Amniotic epithelial cell (primary cell): ENCODE measurements around the gene CAPN7.
A peak's percentile ranks its signal among the peaks of the same experiment; 100 is the strongest.
"Not testable (repeated sequence)": the region's sequence is repeated elsewhere in the genome, so short reads cannot be mapped to it uniquely, and the experiment has no call there.

Source experiments
- DNase-seq: peaks from one replicate; pipeline ENCODE4 v3.0.0-alpha.2; 2010; ENCODE audit warnings: low read depth

The CAPN7 gene

DNA sequence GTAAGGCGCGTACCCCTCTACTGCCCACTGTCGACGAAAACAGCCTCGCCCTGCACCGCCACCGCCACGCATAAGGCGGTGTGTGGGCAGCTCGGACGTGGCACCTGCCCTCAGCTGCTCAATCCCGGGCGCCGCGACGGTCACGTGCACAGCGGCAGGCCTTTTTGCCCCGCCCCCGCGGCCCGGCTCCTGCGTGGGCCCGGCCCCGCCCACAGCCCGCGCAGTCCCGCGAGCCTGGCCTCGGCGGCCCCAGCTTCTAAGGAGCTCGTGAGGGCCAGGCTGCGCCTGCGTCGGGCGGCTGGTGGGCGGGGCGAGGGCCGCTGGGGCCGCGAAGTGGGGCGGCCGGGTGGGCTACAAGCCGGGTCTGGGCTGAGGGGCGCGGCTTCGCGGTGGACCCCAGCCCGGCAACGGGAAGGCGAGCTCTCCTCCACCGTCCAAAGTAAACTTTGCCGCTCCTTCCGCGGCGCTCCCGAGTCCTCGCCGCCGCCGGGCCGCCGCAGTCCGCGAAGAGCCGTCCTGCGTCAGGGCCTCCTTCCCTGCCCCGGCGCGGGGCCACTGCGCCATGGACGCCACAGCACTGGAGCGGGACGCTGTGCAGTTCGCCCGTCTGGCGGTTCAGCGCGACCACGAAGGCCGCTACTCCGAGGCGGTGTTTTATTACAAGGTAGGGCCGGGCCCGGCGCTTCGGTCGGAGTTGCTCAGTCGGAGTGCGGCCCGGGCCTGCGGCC lies at the start of gene CAPN7:
Gene CAPN7 (plus strand): TSS at position 313 of the 728 bp plus-strand sequence. CDS start 250 bp downstream, at position 563.
- peak; percentile 88 for DNase-seq

DNA sequence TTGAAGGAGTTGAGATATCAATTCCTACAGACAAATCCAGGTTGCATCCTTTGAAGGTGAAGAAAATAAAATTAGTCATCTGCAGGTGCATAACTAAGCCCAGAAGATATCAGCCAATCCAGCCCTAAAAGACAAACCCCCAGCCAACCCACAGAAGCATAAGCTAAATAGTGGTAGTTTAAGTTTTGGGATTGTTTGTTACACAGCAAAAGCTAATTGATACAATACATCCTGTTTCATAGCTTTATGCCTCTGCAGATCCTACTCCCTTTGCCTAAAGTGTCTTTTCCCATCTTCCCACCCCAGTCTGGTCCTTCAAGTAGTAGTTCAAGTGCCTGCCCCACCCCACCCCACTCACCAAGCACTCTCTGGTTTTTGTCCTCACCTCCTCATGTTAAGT lies 48.6 kb upstream of the CAPN7 start:
- DNase-seq, result no peak

DNA sequence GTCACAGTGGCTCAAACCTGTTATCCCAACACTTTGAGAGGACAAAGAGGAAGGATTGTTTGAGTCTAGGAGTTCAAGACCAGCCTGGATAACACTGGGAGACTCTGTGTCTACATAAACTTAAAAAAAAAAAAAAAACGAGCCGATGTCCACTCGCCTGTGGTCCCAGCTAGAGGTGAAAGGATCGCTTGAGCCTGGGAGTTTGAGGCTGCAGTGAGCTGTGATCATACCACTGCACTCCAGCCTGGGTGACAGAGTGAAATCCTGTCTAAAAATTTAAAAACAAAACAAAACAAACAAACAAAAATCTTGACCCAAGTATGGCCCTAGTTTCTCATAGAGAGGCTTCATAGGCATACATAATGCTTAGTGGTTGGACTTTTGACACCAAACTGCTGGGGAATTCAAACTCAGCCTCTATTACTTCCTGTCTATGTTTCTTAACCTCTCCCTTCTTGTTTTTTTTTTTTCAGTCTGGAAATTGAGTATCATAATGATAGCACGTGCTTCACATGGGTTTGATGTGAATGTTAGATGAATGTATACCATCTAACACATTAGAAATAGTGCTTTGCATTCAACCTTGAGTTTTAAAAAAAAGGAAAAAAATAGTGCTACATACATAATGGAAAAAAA lies 46.4 kb upstream of the CAPN7 start:
- no peak for DNase-seq

DNA sequence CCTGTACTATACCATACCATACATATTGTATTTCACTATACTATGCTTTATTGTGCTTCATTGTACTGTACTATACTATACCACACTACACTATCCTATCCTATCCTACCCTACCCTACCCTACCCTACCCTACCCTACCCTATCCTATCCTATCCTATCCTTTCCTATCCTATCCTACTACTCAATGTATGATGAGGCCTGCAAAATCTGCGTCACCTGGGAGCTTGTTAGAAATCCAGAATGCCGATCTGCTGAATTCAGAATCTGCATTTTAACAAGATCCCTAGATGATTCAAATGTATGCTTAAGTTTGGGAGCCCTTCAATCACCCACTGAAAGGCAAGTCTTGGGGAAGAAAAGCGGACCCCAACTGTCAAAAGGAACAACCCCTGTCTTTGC lies 45.4 kb upstream of the CAPN7 start:
- DNase-seq, result no peak

DNA sequence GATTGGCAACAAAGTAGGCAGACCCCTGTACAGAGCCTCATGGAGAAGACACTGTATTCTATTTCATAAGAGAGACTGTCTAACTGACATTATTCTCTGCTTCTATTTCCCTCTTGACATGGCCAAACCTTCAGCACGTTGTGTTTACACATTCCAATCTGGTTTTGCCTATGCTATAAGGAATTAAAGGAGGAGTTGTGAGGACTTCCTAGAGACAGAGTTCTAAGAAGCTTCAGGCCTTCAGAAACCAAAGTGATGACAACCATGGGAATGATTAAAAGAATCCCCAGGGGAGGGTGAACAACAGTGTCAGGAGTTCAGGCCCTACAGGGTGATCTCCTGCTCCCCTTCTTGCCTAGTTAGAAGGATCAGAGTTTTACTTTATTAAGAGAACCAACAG lies 44.9 kb upstream of the CAPN7 start:
- no peak for DNase-seq

DNA sequence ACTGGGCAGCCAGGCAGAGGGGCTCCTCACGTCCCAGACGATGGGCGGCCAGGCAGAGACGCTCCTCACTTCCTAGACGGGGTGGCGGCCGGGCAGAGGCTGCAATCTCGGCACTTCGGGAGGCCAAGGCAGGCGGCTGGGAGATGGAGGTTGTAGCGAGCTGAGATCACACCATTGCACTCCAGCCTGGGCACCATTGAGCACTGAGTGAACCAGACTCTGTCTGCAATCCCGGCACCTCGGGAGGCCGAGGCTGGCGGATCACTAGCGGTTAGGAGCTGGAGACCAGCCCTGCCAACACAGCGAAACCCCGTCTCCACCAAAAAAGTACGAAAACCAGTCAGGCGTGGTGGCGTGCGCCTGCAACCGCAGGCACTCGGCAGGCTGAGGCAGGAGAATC lies 42.4 kb upstream of the CAPN7 start:
- not testable (repeated sequence) for DNase-seq

DNA sequence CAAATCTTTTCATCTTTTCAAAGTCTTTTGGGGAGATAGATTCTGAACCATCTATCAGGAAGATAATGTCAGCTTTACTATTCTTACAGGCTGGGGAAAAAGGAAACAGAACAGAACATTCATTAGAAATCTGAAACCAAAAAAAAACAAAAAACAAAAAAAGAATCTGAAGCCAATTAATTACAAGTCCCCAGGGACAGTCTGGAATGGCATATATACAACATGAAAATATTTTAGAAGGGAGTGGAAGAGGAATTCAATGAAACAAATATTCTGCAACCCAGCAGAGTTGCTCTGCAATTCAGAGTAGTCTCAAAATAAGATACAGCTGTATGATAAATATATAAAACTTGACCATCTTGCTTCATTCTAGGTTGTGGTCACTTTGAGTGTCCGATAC lies 41.7 kb upstream of the CAPN7 start:
- DNase-seq, result no peak

DNA sequence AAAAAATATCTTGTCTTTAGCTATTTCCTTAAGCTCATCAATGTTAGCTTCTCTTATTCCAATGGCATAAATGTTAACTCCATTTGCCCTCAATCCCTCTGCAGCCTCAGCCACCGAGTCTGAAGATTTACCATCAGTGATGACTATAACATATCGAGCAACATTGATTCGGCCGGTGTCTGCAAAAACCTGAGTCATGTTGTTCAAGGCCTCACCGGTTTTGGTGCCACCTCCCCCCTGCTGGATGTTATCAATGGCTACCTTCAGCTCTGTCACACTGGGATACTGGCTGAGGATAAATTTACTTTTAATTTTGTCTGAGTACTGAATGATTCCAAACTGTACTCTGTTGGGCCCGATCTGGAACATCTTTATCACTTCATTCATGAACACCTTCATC lies 41.0 kb upstream of the CAPN7 start:
- no peak for DNase-seq

DNA sequence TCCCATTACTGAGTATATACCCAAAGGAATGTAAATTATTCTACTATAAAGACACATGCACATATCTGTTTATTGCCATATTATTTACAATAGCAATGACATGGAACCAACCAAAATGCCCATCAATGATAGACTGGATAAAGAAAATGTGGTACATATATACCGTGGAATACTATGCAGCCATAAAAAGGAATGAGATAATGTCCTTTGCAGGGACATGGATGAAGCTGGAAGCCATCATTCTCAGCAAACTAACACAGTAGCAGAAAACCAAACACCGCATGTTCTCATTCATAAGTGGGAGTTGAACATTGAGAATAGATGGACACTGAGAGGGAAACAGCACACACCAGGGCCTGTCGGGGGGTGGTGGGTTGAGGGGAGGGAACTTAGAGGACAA lies 39.7 kb upstream of the CAPN7 start:
- DNase-seq, result not testable (repeated sequence)

DNA sequence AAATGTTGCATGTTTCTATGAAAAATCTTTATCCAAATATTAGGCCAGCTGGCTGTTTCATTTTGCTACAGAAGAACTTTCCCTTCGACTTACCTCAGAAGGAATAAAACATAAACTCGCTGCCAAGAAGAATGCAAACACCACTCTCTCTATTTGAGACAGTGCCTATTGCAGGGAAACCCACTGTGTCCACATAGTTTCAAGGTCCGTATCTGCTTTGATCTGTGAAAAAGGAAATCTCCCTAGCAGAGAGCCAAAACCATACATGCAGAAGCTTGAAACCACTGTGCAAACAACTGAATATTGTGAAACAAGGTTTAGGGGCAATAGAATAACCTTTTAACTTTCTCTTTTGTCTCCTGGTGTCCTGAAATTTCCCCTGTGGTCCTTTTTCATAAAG lies 35.0 kb upstream of the CAPN7 start:
- DNase-seq, result no peak

DNA sequence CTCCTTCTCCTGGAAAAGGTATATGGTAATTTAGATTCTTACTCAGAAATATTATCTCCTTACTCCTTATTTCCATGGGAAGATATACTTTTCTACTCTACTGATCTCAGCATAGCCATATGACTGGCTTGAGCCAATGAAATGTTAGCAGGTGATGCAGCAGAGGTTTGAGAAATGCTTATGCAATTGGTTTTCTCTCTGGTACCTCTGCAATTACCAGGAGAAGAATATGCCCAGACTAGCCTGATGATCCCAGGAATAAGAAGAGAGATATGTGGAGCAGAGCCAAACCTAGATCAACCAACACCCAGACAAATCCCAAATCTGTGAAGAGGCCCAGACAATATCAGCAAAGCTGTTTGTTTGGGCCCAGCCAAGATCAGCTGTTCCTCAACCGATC lies 33.2 kb upstream of the CAPN7 start:
- no peak for DNase-seq

DNA sequence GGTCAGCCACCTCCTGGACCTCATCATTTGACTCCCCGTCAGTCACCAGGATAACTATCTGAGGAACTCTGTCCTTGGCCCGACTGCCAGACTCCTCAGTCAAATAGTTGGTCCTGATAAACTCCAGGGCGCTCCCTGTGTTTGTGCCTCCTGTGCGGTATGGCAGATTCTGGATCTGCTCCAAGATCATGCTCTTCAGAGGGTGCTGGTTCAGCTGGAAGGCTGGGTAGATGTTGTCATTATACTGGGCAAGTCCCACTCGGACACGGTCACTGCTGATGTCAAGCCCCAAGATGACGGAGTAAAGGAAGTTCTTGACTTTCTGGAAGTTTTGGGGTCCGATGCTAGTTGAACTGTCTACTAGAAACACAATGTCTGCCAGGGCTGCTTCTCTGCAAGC lies 31.1 kb upstream of the CAPN7 start:
- no peak for DNase-seq

DNA sequence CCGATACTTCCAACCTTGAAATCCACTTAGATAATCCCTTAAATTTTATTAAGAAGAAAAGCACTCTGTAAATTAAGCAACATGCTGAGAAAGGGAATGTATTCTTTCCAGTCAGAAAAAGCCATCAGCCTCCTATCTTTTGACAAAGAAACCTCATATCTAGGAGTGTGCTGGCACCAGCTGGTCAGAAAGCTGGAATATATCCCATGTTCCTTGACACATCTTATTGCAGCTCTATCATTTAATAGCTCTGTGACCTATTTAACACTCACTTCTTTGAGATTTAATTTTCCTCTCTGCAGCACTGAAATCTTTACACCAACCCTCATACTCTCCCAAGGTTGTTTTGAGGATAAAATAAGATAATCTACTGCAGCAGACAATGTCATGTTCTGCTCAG lies 30.4 kb upstream of the CAPN7 start:
- no peak for DNase-seq

DNA sequence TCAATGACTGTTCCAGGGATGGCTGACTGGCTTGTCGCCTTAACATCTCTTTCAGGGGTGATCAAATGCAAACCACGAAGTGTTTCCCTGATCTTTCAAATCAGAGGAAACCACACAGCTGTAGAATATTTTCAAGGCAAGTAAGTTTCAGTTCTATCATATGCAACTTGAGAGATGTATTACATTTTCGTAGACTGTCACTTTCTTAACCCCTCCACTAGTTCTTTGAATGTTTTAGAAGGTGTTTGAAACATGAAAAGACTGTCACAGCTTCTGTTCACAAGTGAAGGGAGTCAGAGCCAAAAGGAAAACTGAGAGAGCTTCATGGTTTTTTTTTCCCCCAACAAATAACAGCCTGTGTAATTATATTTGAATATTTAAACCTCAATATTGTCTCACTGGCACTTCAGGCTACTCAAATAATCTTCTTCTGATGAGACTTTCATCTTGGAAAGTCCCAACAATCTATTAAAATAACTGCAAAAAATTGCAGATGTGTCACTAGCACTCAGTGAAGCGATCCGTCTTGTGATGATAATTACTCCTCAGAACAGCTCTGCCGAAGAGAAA lies 25.9 kb upstream of the CAPN7 start:
- no peak for DNase-seq

DNA sequence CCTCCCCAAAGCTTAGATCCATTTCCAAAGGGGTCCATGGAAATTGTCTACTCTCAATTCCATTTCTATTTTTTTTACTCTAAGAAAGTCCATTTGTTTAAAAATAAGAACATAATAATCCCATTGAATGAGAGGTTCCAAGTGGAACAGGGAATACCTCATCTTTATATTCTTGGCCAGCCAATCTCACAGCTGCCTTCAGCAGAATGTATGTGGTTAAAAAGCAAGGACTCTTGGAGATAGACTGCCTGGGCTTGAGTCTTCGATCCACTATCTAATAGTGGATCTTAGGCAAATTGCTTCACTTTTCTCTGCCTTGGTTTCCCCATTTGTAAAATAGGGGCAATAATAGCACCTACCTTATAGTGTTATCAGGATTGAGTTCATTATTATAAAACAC lies 24.5 kb upstream of the CAPN7 start:
- no peak for DNase-seq

DNA sequence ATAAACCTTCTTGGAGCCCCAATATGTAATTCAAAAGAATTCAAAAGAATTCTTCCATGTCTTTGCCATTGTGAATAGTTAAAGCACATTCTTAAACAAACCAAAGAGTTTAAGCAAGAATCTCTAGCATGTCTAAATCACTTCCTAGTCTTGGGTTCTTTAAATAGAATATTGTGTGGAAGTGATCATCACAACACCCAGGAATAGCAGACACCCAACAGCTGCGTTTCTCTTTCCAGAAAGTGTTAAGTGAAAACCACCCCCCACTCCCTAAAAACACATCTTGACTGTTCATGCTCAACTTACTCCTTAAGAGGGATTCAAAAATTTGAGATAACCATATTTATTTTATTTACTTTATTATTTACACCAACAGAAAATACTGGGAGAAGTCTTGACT lies 24.1 kb upstream of the CAPN7 start:
- no peak for DNase-seq

DNA sequence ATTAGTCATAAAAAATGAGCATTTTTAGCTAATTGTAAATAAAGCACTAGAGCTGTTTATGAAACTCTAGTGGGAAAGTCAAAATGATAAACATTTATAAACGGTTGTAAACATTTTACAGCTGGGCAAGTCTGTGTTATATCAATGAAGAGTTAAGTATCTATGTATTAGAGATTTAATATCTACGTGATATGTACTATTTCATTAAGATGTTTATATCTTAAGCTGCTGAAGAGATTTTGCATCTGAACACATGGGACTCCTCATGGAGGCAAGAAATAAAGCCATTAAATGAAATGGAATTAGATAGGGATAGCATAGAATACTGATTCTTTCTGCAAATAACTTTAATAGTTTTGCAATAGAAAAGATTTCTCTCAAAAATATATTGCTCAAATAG lies 23.0 kb upstream of the CAPN7 start:
- DNase-seq, result no peak

DNA sequence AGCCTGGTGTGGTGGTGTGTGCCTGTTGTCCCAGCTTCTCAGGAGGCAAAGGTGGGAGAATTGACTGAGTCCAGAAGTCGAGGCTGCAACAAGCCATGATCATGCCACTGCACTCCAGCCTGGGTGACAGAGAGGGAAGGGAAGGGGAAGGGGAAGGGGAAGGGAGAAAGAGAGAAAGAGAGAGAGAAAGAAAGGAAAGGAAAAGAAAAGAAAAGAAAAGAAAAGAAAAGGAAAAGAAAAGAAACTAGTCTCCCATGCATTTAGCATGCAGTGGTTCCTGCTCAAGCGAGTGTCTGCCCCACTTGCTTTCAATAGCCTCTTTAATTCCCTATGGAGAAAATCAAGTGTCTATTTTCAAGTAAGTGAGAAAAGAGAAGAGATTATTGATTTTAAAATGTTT lies 20.6 kb upstream of the CAPN7 start:
- no peak for DNase-seq

DNA sequence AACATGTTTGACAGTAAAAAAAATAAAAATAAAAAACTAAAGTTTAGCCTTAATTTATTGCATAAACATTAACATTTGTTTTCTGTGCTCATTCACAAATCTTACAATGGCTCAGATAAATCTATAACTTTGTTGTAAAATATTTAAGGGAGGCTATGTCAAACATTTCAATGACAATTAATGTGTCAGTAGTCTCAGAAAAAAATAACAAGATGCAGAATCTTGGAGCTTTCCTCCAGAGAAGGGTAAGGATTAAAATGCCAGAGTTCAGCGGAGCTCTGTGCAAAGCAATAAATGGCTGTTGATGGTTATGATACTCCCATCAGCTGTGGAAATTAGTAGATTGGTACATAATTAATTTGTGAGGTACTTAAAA lies 20.0 kb upstream of the CAPN7 start:
- no peak for DNase-seq

DNA sequence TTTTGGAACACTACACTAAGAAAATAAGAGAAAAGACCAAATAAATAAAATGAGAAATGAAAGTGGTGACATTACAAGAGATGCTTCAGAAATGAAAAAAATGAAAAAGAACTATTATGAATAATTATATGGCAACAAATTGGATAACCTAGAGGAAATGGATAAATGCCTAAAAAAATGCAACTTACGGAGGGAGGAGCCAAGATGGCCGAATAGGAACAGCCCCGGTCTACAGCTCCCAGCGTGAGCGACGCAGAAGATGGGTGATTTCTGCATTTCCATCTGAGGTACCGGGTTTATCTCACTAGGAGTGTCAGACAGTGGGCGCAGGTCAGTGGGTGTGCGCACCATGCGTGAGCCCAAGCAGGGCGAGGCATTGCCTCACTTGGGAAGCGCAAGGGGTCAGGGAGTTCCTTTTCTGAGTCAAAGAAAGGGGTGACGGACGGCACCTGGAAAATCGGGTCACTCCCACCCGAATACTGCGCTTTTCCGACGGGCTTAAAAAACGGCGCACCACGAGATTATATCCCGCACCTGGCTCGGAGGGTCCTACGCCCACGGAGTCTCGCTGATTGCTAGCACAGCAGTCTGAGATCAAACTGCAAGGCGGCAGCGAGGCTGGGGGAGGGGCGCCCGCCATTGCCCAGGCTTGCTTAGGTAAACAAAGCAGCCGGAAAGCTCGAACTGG lies 19.4 kb upstream of the CAPN7 start:
- DNase-seq, result not testable (repeated sequence)

DNA sequence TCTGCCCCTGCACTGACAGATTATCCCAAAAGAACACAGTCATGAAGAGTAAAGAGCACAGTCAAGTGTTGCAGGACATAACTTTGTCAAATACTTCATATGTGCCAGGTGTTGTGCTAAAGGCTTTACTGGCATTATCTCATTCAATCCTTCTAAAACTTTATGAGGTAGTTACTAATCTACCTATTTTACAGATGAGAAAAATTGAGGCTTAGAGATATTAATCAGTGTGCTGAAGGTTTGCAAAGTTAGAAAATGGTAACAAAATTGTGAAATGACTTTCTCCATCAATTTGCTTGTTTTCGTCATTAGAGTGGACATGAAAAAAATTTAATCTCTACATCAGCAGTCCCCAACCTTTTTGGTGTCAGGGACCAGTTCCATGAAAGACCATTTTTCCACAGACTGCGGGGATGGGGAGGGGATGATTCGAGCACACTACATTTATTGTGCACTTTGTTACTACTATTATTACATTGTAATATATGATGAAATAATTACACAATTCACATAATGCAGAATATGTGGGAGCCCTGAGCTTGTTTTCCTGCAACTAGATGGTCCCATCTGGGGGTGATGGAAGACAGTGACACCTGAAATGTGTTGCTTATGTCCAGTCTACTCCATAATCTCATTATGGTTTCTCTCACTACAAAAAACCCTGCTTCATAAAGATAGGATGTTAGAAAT lies 8.6 kb upstream of the CAPN7 start:
- no peak for DNase-seq

DNA sequence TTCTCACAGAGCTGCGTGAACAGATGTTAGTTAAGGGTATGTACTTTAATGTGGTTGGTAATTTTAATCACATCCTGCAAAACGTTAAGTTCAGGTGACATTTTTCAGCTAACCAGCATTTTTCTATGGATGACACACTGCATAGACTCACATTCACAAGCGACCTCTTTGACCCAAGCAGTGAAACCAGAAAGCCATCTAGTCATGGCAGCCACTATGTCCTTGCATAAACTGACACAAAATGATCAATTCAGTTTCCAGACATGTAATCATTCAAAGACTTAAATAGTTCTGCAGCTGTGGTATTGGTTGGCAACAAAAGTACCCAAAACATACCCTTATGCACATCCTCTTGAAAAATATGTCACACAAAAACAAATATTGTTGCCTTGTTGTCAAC lies 7.4 kb upstream of the CAPN7 start:
- DNase-seq, result no peak
